HG03342 (cell line): Measurements from ENCODE around the gene TNK1.

Experiments used
- ATAC-seq: cut with Tn5 transposase; IDR thresholded peaks from one replicate; pipeline ENCODE4 v1.9.1; 2021; ENCODE audit warnings: mild to moderate bottlenecking, moderate library complexity; ENCODE audit not compliant: unreplicated experiment

The TNK1 gene

GRCh38 chr17:7431231-7431630 is 50.3 kb downstream of the TNK1 start:
- ATAC-seq: no peak

- no peak for ATAC-seq
These were observed 51.4 kb downstream of the TNK1 start for GRCh38 chr17:7432296-7432695.

- ATAC-seq: no peak
These were observed 55.0 kb downstream of the TNK1 start for GRCh38 chr17:7435676-7436555.

GRCh38 chr17:7436556-7437368 is 55.9 kb downstream of the TNK1 start:
- ATAC-seq: no peak

GRCh38 chr17:7437369-7437863 is 56.5 kb downstream of the TNK1 start:
- no peak for ATAC-seq

- no peak for ATAC-seq
These were observed 57.2 kb downstream of the TNK1 start for GRCh38 chr17:7437950-7438614.

GRCh38 chr17:7438656-7439460 is 58.0 kb downstream of the TNK1 start:
- no peak for ATAC-seq
